ENCODE results near the gene SLC41A2.

SLC41A2 gene

DNA sequence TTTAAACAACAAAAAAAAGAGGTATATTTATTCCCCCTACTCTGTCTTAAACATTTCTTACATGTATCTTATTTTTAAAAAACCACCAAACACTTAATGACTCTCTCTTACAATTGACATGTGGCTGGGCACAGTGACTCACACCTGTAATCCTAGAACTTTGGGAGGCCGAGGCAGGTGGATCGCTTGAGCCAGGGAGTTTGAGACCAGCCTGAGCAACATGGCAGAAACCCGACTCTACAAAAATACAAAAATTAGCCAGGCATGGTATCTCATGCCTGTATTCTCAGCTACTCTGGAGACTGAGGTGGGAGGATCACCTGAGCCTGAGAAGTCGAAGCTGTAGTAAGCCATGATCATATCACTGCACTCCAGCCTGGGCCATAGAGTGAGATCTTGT, 16.0 kb downstream of the SLC41A2 start:
- TF ChIP-seq, protein P1, sequence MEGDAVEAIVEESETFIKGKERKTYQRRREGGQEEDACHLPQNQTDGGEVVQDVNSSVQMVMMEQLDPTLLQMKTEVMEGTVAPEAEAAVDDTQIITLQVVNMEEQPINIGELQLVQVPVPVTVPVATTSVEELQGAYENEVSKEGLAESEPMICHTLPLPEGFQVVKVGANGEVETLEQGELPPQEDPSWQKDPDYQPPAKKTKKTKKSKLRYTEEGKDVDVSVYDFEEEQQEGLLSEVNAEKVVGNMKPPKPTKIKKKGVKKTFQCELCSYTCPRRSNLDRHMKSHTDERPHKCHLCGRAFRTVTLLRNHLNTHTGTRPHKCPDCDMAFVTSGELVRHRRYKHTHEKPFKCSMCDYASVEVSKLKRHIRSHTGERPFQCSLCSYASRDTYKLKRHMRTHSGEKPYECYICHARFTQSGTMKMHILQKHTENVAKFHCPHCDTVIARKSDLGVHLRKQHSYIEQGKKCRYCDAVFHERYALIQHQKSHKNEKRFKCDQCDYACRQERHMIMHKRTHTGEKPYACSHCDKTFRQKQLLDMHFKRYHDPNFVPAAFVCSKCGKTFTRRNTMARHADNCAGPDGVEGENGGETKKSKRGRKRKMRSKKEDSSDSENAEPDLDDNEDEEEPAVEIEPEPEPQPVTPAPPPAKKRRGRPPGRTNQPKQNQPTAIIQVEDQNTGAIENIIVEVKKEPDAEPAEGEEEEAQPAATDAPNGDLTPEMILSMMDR (conservative IDR thresholded peaks at IDR 0.05; ENCODE audit: low read depth, low read length), result no peak
- Histone ChIP-seq H3K4me1 (ENCODE audit: low read depth, poor library complexity, severe bottlenecking) (no peaks in the 10 kb centered on the region), H3K27me3 (ENCODE audit: insufficient read depth, low read depth) (no peaks in the 10 kb centered on the region), H2AFZ (ENCODE audit: low read depth) (no peak overlapping the region), H3K36me3 (ENCODE audit: insufficient read depth) (no peaks in the 10 kb centered on the region), H3K4me2 (no peak overlapping the region), H4K20me1 (ENCODE audit: insufficient read depth) (no peaks in the 10 kb centered on the region), H3K79me2 (ENCODE audit: insufficient read depth, low read depth) (no peaks in the 10 kb centered on the region), H3K9ac (no peak overlapping the region), H3K4me3 (IDR thresholded peaks at IDR 0.05; ENCODE audit: insufficient read depth, low read depth, low read length) (no peak overlapping the region), H3K27ac (no peak overlapping the region)

DNA sequence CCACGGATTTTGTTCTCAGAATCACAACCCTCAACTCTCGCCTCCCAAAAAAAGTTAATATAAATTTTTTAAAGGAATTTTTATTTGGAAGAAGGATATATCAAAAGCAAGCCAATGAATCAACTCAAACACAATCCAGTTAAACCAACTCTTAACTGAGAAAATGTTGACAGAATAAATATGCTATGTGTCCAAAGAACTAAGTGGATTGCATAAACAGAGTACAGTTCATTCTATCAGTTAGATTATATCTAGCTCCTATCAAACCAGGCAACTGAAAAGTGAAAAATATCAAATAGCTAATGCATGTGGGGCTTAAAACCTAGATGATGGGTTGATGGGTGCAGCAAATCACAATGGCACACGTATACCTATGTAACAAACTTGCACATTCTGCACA, 16.6 kb downstream of the SLC41A2 start:
- Histone ChIP-seq H3K27me3 (ENCODE audit: insufficient read depth, low read depth) (no peaks in the 10 kb centered on the region), H3K4me1 (ENCODE audit: low read depth, poor library complexity, severe bottlenecking) (no peaks in the 10 kb centered on the region), H3K79me2 (ENCODE audit: insufficient read depth, low read depth) (no peaks in the 10 kb centered on the region), H3K27ac (no peak overlapping the region), H3K4me3 (IDR thresholded peaks at IDR 0.05; ENCODE audit: insufficient read depth, low read depth, low read length) (no peak overlapping the region), H3K36me3 (ENCODE audit: insufficient read depth) (no peaks in the 10 kb centered on the region), H2AFZ (ENCODE audit: low read depth) (no peak overlapping the region), H3K9ac (no peak overlapping the region), H3K4me2 (no peak overlapping the region), H4K20me1 (ENCODE audit: insufficient read depth) (no peaks in the 10 kb centered on the region)
- TF ChIP-seq, protein P1 (conservative IDR thresholded peaks at IDR 0.05; ENCODE audit: low read depth, low read length), result no peak

DNA sequence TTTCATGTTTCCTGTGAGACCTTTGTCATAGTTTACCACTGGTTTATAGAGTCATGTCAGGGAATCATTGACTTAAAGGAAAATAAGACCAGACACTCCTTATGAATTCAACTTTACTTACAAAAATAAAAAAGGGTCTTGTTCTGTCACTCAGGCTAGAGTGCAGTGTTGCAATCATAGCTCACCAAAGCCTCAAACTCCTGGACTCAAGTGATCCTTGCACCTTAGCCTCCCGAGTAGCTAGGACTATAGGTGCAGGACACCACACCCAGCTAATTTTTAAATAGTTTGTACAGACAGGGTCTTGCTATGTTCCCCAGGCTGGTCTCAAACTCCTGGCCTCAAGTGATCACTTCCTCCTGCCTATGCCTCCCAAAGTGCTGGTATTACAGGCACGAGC, 19.0 kb downstream of the SLC41A2 start:
- TF ChIP-seq, protein P1 (conservative IDR thresholded peaks at IDR 0.05; ENCODE audit: low read depth, low read length), result no peak
- Histone ChIP-seq H3K4me3 (IDR thresholded peaks at IDR 0.05; ENCODE audit: insufficient read depth, low read depth, low read length) (no peak overlapping the region), H3K9ac (no peak overlapping the region), H3K27me3 (ENCODE audit: insufficient read depth, low read depth) (no peaks in the 10 kb centered on the region), H3K27ac (no peak overlapping the region), H4K20me1 (ENCODE audit: insufficient read depth) (no peaks in the 10 kb centered on the region), H3K79me2 (ENCODE audit: insufficient read depth, low read depth) (no peaks in the 10 kb centered on the region), H3K4me1 (ENCODE audit: low read depth, poor library complexity, severe bottlenecking) (no peaks in the 10 kb centered on the region), H2AFZ (ENCODE audit: low read depth) (no peak overlapping the region), H3K4me2 (no peak overlapping the region), H3K36me3 (ENCODE audit: insufficient read depth) (no peaks in the 10 kb centered on the region)

DNA sequence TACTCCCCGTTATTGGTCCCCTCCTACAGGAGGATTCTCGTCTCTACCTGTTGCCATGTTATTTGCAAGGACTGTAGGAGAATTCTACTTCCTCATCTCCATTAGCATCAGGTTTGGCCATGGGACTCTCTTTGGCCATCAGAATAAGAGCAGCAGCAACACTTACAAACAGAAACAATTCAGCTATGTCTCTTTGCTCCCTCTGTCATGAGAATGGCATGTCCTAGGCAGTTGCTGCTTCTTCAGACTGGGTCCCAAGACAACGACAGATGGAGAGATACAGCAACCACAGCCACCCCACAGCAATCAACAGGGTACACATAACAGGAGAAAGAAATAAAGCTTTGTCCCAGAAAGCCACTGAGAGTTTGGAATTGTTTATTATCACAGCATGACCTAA, 19.7 kb downstream of the SLC41A2 start:
- no peaks in the 10 kb centered on the region for H3K27me3 ChIP-seq (ENCODE audit: insufficient read depth, low read depth)
- no peak overlapping the region for H3K9ac ChIP-seq
- H2AFZ ChIP-seq (ENCODE audit: low read depth), result no peak overlapping the region
- no peaks in the 10 kb centered on the region for H3K79me2 ChIP-seq (ENCODE audit: insufficient read depth, low read depth)
- TF ChIP-seq, protein P1 (conservative IDR thresholded peaks at IDR 0.05; ENCODE audit: low read depth, low read length), result no peak
- no peaks in the 10 kb centered on the region for H4K20me1 ChIP-seq (ENCODE audit: insufficient read depth)
- H3K4me3 ChIP-seq (IDR thresholded peaks at IDR 0.05; ENCODE audit: insufficient read depth, low read depth, low read length), result no peak overlapping the region
- H3K36me3 ChIP-seq (ENCODE audit: insufficient read depth), result no peaks in the 10 kb centered on the region
- no peak overlapping the region for H3K27ac ChIP-seq
- H3K4me2 ChIP-seq, result no peak overlapping the region
- H3K4me1 ChIP-seq (ENCODE audit: low read depth, poor library complexity, severe bottlenecking), result no peaks in the 10 kb centered on the region
